GM12878 (cell line): ENCODE measurements around the gene CEBPB. TPM values are rescaled to one million over a fixed set of nuclear protein-coding genes. Genes with fewer than 3 reads are reported as not detected.

Experiments used
- ATAC-seq: fragments of 200-7000 bp; cut with Tn5 transposase; 3 replicates; pipeline ENCODE4 v1.9.1; 2020; ENCODE audit warnings: mild to moderate bottlenecking, moderate library complexity
- BruUV-seq: library from RNA; stranded (reverse); fragments of 400-500 nt; replicated peaks from 2 replicates; lab custom pipeline; 2021; lab: Mats Ljungman, UMichigan
- CTCF ChIA-PET: fragments of 300-600 bp; sonication (Branson Sonifier 250); formaldehyde crosslinking; extraction: SDS; loops from one replicate; lab custom pipeline; 2021; ENCODE audit warnings: inconsistent platforms; lab: Yijun Ruan, JAX
- POLR2A ChIA-PET: fragments of 350-600 bp; formaldehyde crosslinking; extraction: SDS; loops from one replicate; lab custom pipeline; 2021; ENCODE audit warnings: inconsistent platforms; lab: Charles Lee
- RAD21 ChIA-PET: fragments of 300-600 bp; sonication (Branson Sonifier 250); formaldehyde crosslinking; loops from one replicate; lab custom pipeline; 2023; ENCODE audit warnings: antibody characterized with exemption; ENCODE audit not compliant: unreplicated experiment; lab: Charles Lee
- SMC1A ChIA-PET: fragments of 300-600 bp; sonication (Branson Sonifier 250); formaldehyde crosslinking; loops from one replicate; lab custom pipeline; 2023; ENCODE audit not compliant: unreplicated experiment, uncharacterized antibody; lab: Charles Lee
- DNase-seq: peaks from one replicate; pipeline ENCODE4 v3.0.0-alpha.2; 2011; ENCODE audit warnings: low read depth, low spot score
- FAIRE-seq: peaks from 3 replicates; lab custom pipeline; 2011; peaks lifted over from hg19 to GRCh38; lab: Jason Lieb, UNC
- H2AFZ ChIP-seq: 2 replicates; pipeline ENCODE4 v1.6.0; 2011; ENCODE audit warnings: low read depth, low read length, control low read depth; ENCODE audit not compliant: control insufficient read depth
- H3K27ac ChIP-seq: 2 replicates; pipeline ENCODE4 v1.5.1; 2011; ENCODE audit warnings: control low read depth; ENCODE audit not compliant: control insufficient read depth, insufficient read depth
- H3K27me3 ChIP-seq, 2 experiments: replicated peaks in 1 of 2; 2 replicates each; pipeline versions ENCODE4 v1.6.0 to v1.6.1; 2011; ENCODE audit warnings: low read length in 1 of 2; ENCODE audit not compliant: control insufficient read depth in 2 of 2, insufficient read depth in 2 of 2
- H3K36me3 ChIP-seq, 2 experiments: 2 replicates each; pipeline ENCODE4 v1.5.1; 2011; ENCODE audit warnings: low read length in 1 of 2; ENCODE audit not compliant: control insufficient read depth in 2 of 2, insufficient read depth in 2 of 2
- H3K4me1 ChIP-seq: 2 replicates; pipeline ENCODE4 v1.6.1; 2011; ENCODE audit warnings: mild to moderate bottlenecking, low read length, moderate library complexity, mixed read lengths; ENCODE audit not compliant: control insufficient read depth, insufficient read depth
- H3K4me2 ChIP-seq: 2 replicates; pipeline ENCODE4 v1.6.0; 2011; ENCODE audit warnings: control low read depth; ENCODE audit not compliant: control insufficient read depth, insufficient read depth
- H3K4me3 ChIP-seq: fragments of 200-600 bp; sonication (generic); 2 replicates; pipeline ENCODE4 v1.5.1; 2016
- H3K79me2 ChIP-seq: 2 replicates; pipeline ENCODE4 v1.6.0; 2011; ENCODE audit warnings: low read length; ENCODE audit not compliant: control insufficient read depth, insufficient read depth
- H3K9ac ChIP-seq: 2 replicates; pipeline ENCODE4 v1.8.0; 2011; ENCODE audit warnings: low read length, control low read depth, mixed read lengths; ENCODE audit not compliant: control insufficient read depth, insufficient read depth
- H3K9me3 ChIP-seq: replicated peaks from 3 replicates; pipeline ENCODE4 v1.5.1; 2011; ENCODE audit warnings: mild to moderate bottlenecking, low read length; ENCODE audit not compliant: control insufficient read depth, insufficient read depth
- H4K20me1 ChIP-seq: 2 replicates; pipeline ENCODE4 v1.6.0; 2011; ENCODE audit not compliant: control insufficient read depth, insufficient read depth
- GATAD2B ChIP-seq: fragments of 450-650 bp; conservative IDR thresholded peaks from 2 replicates; pipeline ENCODE4 v1.6.1; 2017; ENCODE audit warnings: low read depth, mild to moderate bottlenecking, moderate library complexity
- KDM1A ChIP-seq: fragments of 200-600 bp; sonication (generic); IDR thresholded peaks from 2 replicates; pipeline ENCODE4 v1.6.1; 2016; ENCODE audit warnings: borderline replicate concordance
- MLLT1 ChIP-seq: fragments of 450-650 bp; IDR thresholded peaks from 2 replicates; pipeline ENCODE4 v1.6.1; 2016; ENCODE audit warnings: mild to moderate bottlenecking
- SMARCA5 ChIP-seq: fragments of 450-650 bp; IDR thresholded peaks from 2 replicates; pipeline ENCODE4 v1.6.1; 2017; ENCODE audit warnings: mild to moderate bottlenecking
- TCF7 ChIP-seq: IDR thresholded peaks from 2 replicates; pipeline ENCODE4 v1.6.1; 2014; ENCODE audit warnings: antibody characterized with exemption, borderline replicate concordance
- ZBTB40 ChIP-seq: fragments of 450-650 bp; IDR thresholded peaks from 2 replicates; pipeline ENCODE4 v1.6.1; 2016; ENCODE audit warnings: mild to moderate bottlenecking, moderate library complexity, borderline replicate concordance
- ZNF592 ChIP-seq: fragments of 450-650 bp; IDR thresholded peaks from 2 replicates; pipeline ENCODE4 v1.6.1; 2017; ENCODE audit warnings: mild to moderate bottlenecking, moderate library complexity
- WGBS: methylation state at CpG from one replicate; pipeline ENCODE4 v1.1.6; 2016; ENCODE audit warnings: low lambda C conversion rate; ENCODE audit not compliant: insufficient replicate concordance, insufficient coverage; ENCODE audit errors: missing lambda C conversion rate; 5-methylcytosine and 5-hydroxymethylcytosine counted together
- in situ Hi-C: fragments of 300-500 bp; cut with MboI; formaldehyde crosslinking; loops from 9 replicates; pipeline ENCODE4 v1.14.3; 2018; ENCODE audit warnings: mixed read lengths
- intact Hi-C: fragments of 100-400 bp; cut with micrococcal nuclease; formaldehyde crosslinking; loops from one replicate; pipeline ENCODE4 v1.14.2; 2022; ENCODE audit not compliant: unreplicated experiment
- polyA plus RNA-seq, 11 experiments: library from polyadenylated mRNA; depleted of rRNA in 4 of 11; unstranded in 6 of 11; stranded (reverse) in 5 of 11; fragments of >200 nt; fragmentation: Nextera tagmentation in 4 of 11; fragmentation: Illumina TruSeq in 1 of 11; extraction: Ambion mirVana in 4 of 11; extraction: Trizol in 1 of 11; gene quantifications; 1 replicate in 1 of 11; 2 replicates in 10 of 11; pipeline versions ENCODE4 v1.2.1 to v1.2.3, GENCODE V29; 2011 to 2016; ENCODE audit warnings: inconsistent platforms in 2 of 11, missing spikeins in 2 of 11, low read depth in 1 of 11
- total RNA-seq, 4 experiments: library from RNA; depleted of rRNA in 3 of 4; stranded (reverse); fragments of >200 nt in 3 of 4; fragmentation: Illumina TruSeq in 1 of 4; extraction: Trizol in 1 of 4; gene quantifications; 2 replicates each; pipeline versions ENCODE4 v1.2.1 to v1.2.3, GENCODE V29; 2013 to 2021

CEBPB gene
- total and polyA plus RNA-seq, 10 of the 15 experiments (the other 5 are each of a cell fraction or from before 2014, with no cell fraction given) = 0.18 to 8.8 (median 1.6) TPM

GRCh38 chr20:50199703-50200102, 9.1 kb downstream of the CEBPB start:
- SMC1A ChIA-PET = no interaction called here
- FAIRE-seq = no peak
- CTCF ChIA-PET = interaction anchor here (0.6 to 1.1 kb wide), 2 partner anchors 76 to 268 kb away, joined by 3 read pairs; no protein-coding TSS in a partner anchor
- BruUV-seq = no TSS peak
- Histone ChIP-seq H3K79me2 (no peaks in the 10 kb centered on the region), H3K4me2 (no peak overlapping the region), H3K27ac (no peak overlapping the region), H3K9me3 (no peaks in the 10 kb centered on the region; the same call in 2 of the 3 replicates), H3K4me3 (no peak overlapping the region), H3K9ac (no peak overlapping the region), H4K20me1 (no peaks in the 10 kb centered on the region), H3K36me3 (no peaks in the 10 kb centered on the region), H2AFZ (no peak overlapping the region), H3K4me1 (no peaks in the 10 kb centered on the region), H3K27me3 (no peaks in the 10 kb centered on the region)
- intact Hi-C loops = no loop called here
- WGBS = 77% methylated on average over 4 of the region's 4 CpGs
- RAD21 ChIA-PET = no interaction called here
- no peak for TF ChIP-seq ZBTB40
- no peak for TF ChIP-seq MLLT1
- no peak for TF ChIP-seq GATAD2B
- no peak for TF ChIP-seq TCF7
- TF ChIP-seq SMARCA5 = no peak
- no peak for TF ChIP-seq ZNF592
- TF ChIP-seq KDM1A = no peak
- ATAC-seq = no peak
- DNase-seq = no peak
- POLR2A ChIA-PET = interaction anchor here (0.6 to 1.3 kb wide), 2 partner anchors 44 to 290 kb away, joined by 3 read pairs; no protein-coding TSS in a partner anchor
- in situ Hi-C loops = no loop called here
